GM21367 (cell line): Measurements from ENCODE around the gene GTSF1L.
A peak's percentile ranks its signal among the peaks of the same experiment; 100 is the strongest.
"Not testable (repeated sequence)": the region's sequence is repeated elsewhere in the genome, so short reads cannot be mapped to it uniquely, and the experiment has no call there.

Experiments used
- ATAC-seq: cut with Tn5 transposase; IDR thresholded peaks from one replicate; pipeline ENCODE4 v1.9.1; 2021; ENCODE audit not compliant: unreplicated experiment

GTSF1L gene

DNA sequence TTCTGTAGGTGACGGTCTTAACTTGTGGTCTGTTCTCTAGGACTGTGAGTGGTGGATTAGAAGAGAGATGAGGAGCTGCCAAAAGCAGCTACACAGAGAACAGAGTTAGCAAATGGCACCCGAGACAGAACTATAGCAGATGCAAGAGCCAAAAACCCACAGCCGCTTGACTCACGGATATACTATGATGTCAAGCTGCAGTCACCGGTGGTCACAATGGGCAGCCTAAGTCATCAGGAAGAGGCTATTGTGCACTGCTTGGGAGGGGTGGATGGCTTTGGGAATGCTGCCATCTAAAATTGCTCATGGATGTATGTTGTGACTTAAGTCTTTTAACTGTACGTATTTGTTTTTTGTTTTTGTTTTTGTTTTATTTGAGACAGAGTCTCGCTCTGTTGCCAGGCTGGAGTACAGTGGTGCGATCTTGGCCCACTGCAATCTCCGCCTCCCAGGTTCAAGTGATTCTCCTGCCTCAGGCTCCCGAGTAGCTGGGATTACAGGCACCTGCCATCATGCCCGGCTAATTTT is at the start of gene GTSF1L:
GTSF1L (minus strand) TSS at position 192 of the 528 bp plus-strand sequence. CDS start 308 bp downstream, outside the sequence.
- ATAC-seq, result no peak

DNA sequence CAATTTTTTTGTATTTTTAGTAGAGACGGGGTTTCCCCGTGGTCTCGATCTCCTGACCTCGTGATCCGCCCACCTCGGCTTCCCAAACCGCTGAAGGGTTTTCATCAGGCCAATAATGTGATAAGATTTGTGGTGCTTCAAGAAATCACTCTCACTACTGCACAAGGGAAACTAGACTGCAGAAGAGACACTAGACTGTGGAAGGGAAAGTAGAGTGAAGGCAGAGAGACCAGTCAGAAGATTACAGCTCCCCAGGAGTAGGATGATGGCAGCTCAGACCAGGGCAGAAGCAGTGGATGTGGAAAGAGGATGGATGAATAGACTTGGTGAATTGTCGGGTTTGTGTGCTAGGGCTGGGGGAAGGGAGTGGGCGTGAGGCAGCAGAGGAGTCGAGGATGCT is 48.0 kb upstream of the GTSF1L start:
- no peak for ATAC-seq

DNA sequence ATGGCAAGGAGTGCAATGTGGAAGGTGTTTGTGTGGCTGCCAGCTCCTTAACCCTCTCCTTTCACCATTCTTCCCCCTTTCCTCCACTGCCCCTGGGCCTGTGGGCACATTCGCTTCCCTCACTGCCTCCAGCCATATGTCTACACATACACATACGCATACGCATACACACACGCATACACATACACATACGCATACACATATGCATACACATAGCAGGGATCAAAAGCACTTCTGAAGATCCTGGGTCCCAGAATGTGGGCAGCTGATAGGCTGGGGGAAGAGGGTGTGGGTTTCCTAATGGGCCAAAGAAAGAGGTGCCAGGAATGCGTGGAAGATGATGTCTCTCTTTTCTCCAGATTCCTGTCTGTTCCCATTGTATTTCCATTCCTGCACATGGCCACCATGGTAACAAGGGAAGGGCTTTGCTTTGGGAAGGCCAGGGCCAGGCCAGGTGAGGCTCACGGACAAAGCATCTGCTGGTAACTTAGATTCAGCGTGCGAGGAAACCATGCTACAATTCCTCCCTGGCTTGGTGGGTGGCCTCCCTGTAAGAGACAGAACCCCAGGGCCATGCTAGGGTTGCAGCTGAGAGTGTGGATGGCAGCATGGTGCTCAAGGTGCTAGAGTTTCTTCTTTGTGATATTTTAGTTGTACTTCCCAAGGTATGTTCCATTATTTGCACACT is 44.8 kb upstream of the GTSF1L start:
- ATAC-seq, result no peak

- no peak for ATAC-seq
These were observed 43.5 kb upstream of the GTSF1L start for GRCh38 chr20:43770342-43770741.

GRCh38 chr20:43767686-43768474 is 41.1 kb upstream of the GTSF1L start:
- no peak for ATAC-seq

DNA sequence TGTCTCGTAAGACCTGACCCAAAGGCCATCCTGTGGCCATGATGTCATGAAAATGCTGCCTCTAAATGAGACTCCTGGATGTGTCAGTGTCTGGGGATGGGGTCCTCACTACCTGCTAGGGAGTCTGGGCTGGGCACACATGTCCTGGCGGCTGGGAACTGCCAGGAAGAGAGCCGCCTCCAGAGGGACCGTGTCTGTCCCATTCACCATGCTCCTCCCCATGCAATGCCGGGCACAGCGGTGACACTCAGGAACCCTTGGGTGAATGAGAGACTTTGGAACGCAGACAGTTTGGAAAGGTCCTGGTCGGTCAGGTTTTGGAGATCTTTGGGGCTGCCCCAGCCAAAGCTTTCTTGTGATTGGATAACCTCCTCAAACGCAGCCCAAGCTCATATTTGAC is 40.1 kb upstream of the GTSF1L start:
- no peak for ATAC-seq

- no peak for ATAC-seq
These were observed 39.6 kb upstream of the GTSF1L start for GRCh38 chr20:43766385-43766784.

- no peak for ATAC-seq
These were observed 39.1 kb upstream of the GTSF1L start for GRCh38 chr20:43765916-43766315.

DNA sequence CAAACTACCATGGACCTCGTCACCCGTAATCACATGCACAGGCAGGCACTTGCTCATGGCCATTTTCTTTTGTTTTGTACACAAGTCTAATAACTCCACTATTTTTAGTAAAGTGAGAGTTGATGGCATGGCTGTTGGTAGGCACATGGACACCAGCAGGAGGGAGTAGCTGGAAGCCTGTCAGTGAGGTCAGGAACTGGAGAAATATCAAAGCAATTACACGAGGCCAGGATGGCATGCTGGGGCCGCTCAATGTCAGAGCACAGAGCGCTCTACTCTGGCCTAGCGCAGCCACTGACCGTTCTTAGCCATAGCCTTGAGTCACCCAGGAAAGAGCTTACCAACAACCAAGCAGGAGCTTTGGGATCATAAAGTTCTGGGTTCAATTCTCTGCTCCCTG is 36.1 kb upstream of the GTSF1L start:
- no peak for ATAC-seq

DNA sequence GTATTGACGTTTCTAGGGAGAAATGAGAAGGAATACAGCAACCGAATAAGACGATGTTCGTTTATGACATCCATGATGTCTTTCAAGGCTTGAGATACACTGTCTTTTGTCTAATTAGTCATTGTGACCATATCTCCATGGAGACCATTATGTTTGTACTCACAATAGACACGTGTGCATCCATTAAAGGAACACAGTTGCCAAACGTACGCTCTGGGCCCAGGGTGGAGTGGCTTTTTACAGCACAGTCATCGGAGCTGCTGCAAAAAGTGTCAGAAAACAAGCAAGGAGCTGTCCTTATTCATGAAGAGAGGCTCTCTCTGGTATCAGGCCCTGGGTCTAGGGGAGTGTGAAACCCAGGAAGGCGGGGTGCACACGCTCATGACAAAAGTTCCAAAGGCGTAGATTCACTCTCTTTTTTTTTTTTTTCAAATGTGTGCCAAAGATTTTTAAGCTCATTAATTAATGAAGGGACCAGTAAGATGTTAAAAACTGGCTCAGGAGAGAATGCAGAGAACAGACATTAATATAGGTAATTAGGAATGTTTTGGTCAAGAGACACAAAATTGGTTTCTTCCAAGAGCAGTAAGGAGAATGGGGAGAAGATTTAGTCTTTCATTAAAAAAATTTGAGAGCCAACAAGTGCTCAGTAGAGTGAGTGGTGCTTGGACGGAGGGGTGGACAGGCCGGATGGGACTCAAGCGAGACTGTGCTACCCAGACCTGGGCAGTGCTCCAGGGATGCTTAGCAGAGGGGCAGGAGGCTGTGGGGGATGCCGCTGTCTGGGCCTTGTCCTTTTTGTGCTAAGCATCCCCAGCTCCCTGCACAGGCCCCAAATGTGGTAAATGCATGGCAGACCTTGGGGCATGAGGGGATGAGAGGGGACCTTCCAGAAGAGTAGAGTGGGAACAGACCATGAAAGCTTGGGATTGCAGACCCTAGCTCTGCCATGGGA is 34.9 kb upstream of the GTSF1L start:
- ATAC-seq, result no peak

GRCh38 chr20:43757888-43758287 is 31.1 kb upstream of the GTSF1L start:
- not testable (repeated sequence) for ATAC-seq

DNA sequence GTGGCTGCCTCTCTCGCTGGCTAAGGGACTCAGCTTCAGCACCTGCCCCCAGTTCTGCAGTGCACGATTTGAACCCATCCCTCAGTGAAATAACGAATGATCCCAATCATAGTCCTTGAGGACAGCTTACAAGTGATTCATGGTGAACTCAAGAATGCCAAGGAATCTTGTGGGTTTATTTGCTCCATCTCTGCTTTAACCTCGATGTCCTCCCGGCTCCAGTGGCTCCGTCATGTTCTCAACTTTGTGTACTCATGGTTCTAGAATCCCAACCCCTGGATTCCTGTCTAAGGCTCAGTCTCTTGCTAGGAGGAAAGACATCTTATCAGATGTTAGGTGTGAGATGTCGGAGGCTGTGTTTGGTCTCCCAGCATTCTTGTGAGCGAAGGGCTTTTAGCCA is 29.0 kb upstream of the GTSF1L start:
- ATAC-seq, result no peak

GRCh38 chr20:43755390-43755789 is 28.6 kb upstream of the GTSF1L start:
- no peak for ATAC-seq

DNA sequence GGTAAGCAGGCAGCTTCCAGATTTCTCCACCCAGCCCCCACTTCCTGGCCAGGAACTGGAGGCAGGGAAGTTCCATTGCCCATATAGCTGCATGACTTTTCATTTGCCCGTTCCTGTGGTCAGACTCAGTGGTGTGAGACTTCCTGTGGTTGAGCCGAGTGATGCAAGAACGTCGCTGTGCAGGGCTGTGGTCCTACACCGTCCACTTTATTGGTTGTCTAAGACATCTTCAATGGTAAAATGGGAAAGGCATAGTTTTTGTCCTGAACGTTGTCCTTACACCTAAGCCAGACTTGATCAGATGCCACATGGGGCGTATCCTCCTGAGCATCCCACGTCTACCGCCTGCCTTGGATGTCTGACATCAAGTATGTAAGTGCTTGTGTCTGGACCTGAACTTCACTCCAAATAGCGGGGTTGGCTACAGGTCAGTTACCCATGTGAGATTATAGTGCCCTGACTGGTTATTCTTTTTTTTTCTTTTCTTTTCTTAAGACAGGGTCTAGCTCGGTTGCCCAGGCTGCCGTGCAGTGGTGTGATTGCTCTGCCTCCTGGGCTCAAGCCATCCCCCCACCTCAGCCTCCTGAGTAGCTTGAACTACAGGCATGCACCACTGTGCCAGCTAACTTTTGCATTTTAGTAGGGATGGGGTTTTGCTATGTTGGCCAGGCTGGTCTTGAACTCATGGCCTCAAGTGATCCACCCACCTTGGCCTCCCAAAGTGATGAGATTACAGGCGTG is 25.9 kb upstream of the GTSF1L start:
- peak; percentile 53 for ATAC-seq

DNA sequence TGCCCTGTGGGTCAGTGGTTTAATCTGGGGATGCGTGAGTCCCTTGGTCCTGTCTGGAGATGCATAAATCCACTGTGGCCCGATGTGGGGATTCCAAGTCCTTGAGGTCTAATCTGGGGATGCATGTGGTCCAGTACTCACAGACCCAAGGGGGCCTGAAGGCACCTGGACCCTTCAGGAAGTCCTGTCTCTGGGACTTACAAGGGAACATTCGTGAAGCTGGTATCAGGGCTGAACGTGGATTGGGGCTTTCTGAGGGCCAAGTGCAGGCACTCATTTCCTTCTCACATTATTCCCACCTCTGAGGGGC is 25.2 kb upstream of the GTSF1L start:
- ATAC-seq, result no peak

DNA sequence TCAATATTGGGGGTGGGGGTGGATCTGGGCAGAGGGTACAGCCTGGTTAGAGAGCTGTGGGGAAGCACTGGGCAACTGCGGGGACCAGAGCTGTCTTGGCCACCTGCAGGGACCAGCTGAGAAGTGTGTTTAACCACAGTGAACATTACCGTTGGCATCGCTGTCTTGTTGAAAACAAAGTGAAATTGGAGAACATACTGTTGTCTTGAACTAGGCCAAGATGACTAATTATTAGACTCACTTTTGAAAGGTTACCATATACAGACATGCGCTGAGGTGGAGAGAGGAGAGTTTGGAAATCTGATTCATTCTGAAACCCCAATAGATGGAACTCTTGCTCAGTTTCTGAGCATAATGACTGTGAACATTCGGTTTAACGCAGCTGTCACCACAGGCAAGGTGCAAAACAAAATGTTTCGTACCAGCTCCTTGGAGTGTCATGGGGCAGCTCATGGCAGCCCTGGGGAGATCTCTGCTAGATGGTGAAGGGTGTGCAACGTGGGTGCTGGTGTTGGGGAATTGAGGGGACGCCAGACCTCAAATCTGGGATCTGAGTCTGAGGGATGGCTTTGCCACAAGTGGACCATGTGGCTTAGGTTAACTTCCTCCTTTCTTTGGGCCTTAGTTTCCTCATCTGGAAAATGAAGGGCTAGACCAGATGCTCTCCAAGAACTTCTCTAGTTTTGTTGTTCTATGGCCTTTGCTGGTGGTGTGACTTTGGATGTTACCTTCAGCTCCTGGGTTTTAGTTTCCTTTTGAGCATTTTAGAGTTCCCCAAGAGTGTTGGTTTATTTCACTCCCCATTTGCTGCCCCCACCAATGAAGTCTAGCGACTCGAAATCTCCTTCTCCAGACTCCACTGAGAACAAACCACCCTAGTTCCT is 24.6 kb upstream of the GTSF1L start:
- peak; percentile 59 for ATAC-seq

DNA sequence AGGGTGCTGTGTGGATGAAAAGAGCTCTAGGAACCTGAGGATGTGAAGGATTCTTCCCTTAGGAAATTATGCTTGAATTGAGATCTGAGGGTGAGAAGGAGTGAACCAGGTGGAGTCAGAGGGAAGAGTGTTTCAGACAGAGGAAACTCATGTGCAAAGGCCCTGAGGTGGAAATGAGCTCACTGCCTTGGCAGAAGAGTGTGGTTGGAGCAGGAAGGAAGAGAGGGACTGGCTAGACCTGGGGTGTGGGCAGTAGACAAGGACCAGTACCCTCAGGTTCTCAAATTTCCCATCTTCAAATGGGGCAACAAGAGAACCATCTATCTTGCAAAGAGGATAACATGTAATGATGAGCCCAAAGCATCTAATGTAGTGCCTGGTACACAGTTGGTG is 24.0 kb upstream of the GTSF1L start:
- ATAC-seq, result no peak

- no peak for ATAC-seq
These were observed 23.0 kb upstream of the GTSF1L start for GRCh38 chr20:43749734-43750294.

- no peak for ATAC-seq
These were observed 21.5 kb upstream of the GTSF1L start for GRCh38 chr20:43748274-43748673.
